ENCODE measurements around the gene UFC1. TPM values are rescaled to one million over a fixed set of nuclear protein-coding genes. Genes with fewer than 3 reads are reported as not detected.

UFC1 gene
- total and polyA plus RNA-seq, 2 of the 13 experiments (the other 11 are each of a cell fraction or from before 2014, with no cell fraction given) = 72.8 to 85.2 TPM

- TF ChIP-seq THAP8 (CRISPR knock-in tag; IDR thresholded peaks at IDR 0.05; ENCODE audit: borderline replicate concordance) (no peak; the same call in 1 of the 2 replicates), EEA1 (CRISPR knock-in tag; IDR thresholded peaks at IDR 0.05; ENCODE audit: borderline replicate concordance) (no peak; the same call in 1 of the 2 replicates), PRDM10 (CRISPR knock-in tag; IDR thresholded peaks at IDR 0.05; ENCODE audit: low read depth) (no peak), YEATS4 (CRISPR knock-in tag; IDR thresholded peaks at IDR 0.05; ENCODE audit: borderline replicate concordance) (peak; percentile 94), MXD4 (CRISPR knock-in tag; IDR thresholded peaks at IDR 0.05) (peak; percentile 97), ZBTB33 (CRISPR knock-in tag; IDR thresholded peaks at IDR 0.05) (no peak; the same call in 1 of the 2 replicates), LCORL (IDR thresholded peaks at IDR 0.05) (no peak), LCORL (CRISPR knock-in tag; IDR thresholded peaks at IDR 0.05) (peak; percentile 20; the same call in 1 of the 2 replicates)
- TF ChIP-seq, protein P1, sequence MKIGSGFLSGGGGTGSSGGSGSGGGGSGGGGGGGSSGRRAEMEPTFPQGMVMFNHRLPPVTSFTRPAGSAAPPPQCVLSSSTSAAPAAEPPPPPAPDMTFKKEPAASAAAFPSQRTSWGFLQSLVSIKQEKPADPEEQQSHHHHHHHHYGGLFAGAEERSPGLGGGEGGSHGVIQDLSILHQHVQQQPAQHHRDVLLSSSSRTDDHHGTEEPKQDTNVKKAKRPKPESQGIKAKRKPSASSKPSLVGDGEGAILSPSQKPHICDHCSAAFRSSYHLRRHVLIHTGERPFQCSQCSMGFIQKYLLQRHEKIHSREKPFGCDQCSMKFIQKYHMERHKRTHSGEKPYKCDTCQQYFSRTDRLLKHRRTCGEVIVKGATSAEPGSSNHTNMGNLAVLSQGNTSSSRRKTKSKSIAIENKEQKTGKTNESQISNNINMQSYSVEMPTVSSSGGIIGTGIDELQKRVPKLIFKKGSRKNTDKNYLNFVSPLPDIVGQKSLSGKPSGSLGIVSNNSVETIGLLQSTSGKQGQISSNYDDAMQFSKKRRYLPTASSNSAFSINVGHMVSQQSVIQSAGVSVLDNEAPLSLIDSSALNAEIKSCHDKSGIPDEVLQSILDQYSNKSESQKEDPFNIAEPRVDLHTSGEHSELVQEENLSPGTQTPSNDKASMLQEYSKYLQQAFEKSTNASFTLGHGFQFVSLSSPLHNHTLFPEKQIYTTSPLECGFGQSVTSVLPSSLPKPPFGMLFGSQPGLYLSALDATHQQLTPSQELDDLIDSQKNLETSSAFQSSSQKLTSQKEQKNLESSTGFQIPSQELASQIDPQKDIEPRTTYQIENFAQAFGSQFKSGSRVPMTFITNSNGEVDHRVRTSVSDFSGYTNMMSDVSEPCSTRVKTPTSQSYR (CRISPR knock-in tag; IDR thresholded peaks at IDR 0.05; ENCODE audit: borderline replicate concordance) = peak; percentile 8; the same call in 1 of the 2 replicates
- TF ChIP-seq, protein P2, sequence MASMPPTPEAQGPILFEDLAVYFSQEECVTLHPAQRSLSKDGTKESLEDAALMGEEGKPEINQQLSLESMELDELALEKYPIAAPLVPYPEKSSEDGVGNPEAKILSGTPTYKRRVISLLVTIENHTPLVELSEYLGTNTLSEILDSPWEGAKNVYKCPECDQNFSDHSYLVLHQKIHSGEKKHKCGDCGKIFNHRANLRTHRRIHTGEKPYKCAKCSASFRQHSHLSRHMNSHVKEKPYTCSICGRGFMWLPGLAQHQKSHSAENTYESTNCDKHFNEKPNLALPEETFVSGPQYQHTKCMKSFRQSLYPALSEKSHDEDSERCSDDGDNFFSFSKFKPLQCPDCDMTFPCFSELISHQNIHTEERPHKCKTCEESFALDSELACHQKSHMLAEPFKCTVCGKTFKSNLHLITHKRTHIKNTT (CRISPR knock-in tag; IDR thresholded peaks at IDR 0.05) = no peak
Measured at GRCh38 chr1:161177112-161177935, 23.5 kb downstream of the UFC1 start, which contains the start of gene B4GALT3 (continued).

All from HepG2 (cell line).